ENCODE measurements around the gene MSI2. TPM values are rescaled to one million over a fixed set of nuclear protein-coding genes. Genes with fewer than 3 reads are reported as not detected.
A peak's percentile ranks its signal among the peaks of the same experiment; 100 is the strongest.

The MSI2 gene
- total RNA-seq, 2 experiments from 2014 or later: 38.8 to 39.0 TPM

DNA sequence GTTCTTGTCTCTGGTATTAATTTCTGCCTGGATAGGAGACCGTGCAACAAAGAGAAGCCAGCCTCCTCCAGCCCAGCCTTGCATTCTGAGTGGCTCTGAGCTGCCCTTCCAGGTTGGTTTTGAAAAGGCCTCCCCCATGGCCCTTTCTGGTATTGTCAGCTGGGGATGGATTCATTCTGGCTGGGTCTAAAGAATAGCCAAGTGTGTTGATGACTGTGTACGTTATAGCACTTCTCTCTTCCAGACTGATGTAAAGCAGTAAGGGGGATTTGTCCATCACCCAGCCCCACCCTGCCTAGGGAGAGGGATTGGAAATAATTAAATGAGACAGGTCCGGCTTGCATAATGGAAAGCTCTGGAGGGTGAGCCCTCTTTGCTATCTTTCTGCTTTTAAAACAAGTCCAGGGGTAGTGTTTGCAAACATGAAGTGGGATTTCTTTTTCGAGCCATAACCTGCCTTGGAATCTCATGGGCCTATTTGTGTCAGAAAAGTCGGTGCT is 146.4 kb downstream of the MSI2 start:
- H3K27ac Mint-ChIP-seq: no peak overlapping the region
- H3K4me3 Mint-ChIP-seq: no peak overlapping the region
- no peak for DNase-seq
- H3K9me3 Mint-ChIP-seq: no peaks in the 10 kb centered on the region
- CTCF ChIA-PET: interaction anchor here (2.6 kb wide), 1 partner anchor 160 kb away, joined by 15 read pairs; no protein-coding TSS in a partner anchor
- intact Hi-C loops (cut with micrococcal nuclease): loop anchor here (2.0 to 10.0 kb wide), 2 partner anchors 160 to 272 kb away; no protein-coding TSS in a partner anchor
- H3K27me3 Mint-ChIP-seq (ENCODE audit: low read depth): no peaks in the 10 kb centered on the region
- H3K4me1 Mint-ChIP-seq (ENCODE audit: low read depth): peaks cover 23% of the 10 kb centered on the region
- peaks cover 6% of the 10 kb centered on the region for H3K36me3 Mint-ChIP-seq (ENCODE audit: low read depth)

GRCh38 chr17:57403236-57403635 is 146.9 kb downstream of the MSI2 start:
- H3K4me3 Mint-ChIP-seq: no peak overlapping the region
- CTCF ChIA-PET: no interaction called here
- H3K9me3 Mint-ChIP-seq: no peaks in the 10 kb centered on the region
- intact Hi-C loops (cut with micrococcal nuclease): loop anchor here (2.0 to 10.0 kb wide), 2 partner anchors 160 to 272 kb away; no protein-coding TSS in a partner anchor
- H3K27me3 Mint-ChIP-seq (ENCODE audit: low read depth): no peaks in the 10 kb centered on the region
- peaks cover 6% of the 10 kb centered on the region for H3K36me3 Mint-ChIP-seq (ENCODE audit: low read depth)
- peaks cover 28% of the 10 kb centered on the region for H3K4me1 Mint-ChIP-seq (ENCODE audit: low read depth)
- DNase-seq: no peak
- no peak overlapping the region for H3K27ac Mint-ChIP-seq

DNA sequence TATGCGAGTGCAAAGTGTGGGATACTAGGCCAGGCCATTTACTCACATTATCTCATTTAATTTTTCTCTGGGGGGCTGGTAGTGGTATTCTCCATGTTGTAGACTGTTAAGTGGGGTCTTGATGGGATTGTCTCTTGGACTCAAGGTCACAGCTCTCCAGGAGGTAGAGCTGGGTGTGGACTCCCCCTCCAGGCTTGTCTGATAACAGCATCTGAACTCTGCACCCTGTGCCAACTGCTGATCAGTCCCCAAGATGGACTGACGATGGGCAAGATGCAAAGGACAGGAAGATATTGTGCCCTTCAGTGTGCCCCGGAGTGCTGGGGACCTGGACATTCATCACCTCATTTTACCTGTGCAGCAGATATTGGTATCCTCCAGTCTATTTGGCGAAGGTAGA is 147.8 kb downstream of the MSI2 start:
- CTCF ChIA-PET: interaction anchor here (0.6 to 1.1 kb wide), 3 partner anchors 10 to 162 kb away, joined by 3 read pairs; no protein-coding TSS in a partner anchor
- Mint-ChIP-seq H3K27ac (no peak overlapping the region), H3K27me3 (ENCODE audit: low read depth) (no peaks in the 10 kb centered on the region), H3K9me3 (no peaks in the 10 kb centered on the region), H3K4me3 (no peak overlapping the region), H3K4me1 (ENCODE audit: low read depth) (peaks cover 34% of the 10 kb centered on the region), H3K36me3 (ENCODE audit: low read depth) (peaks cover 6% of the 10 kb centered on the region)
- no peak for DNase-seq
- intact Hi-C loops (cut with micrococcal nuclease): loop anchor here (10.0 kb wide), 1 partner anchor 271 kb away; no protein-coding TSS in a partner anchor

DNA sequence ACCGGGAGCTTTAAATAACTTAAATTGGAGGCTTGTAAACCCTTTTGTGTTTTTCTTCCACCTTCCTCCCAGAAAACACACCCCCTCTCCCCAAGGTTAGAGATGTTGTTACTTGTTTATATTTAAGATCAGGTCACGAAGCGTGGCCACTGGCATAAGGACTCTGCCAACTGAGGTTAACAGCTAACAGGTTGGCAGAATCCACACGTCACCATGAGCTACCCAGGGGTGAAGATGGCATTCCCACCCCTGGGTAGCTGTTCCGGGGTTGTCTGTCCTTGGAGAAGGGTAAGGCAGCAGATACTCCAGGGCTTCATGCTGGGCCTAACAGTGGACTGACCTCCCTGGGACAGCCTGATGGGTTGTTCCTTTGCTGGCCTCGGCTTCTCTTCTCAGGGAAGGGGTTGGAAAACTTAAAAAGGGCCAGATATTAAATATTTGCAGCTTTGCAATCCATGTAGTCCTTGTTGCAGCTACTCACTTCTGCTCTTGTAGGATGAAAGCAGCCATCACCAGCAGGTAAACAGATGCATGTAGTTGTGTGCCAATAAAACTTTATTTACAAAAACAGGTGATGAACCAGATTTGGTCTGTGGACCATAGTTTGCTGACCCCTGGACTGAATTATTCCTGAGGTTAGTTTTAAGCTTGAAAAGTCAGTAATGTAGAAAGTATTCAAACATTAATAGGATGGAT is 148.6 kb downstream of the MSI2 start:
- Mint-ChIP-seq H3K27ac (no peak overlapping the region), H3K27me3 (ENCODE audit: low read depth) (no peaks in the 10 kb centered on the region), H3K36me3 (ENCODE audit: low read depth) (peaks cover 6% of the 10 kb centered on the region), H3K4me3 (no peak overlapping the region), H3K4me1 (ENCODE audit: low read depth) (peaks cover 39% of the 10 kb centered on the region), H3K9me3 (no peaks in the 10 kb centered on the region)
- DNase-seq: no peak
- CTCF ChIA-PET: interaction anchor here (0.6 to 1.1 kb wide), 2 partner anchors 9 to 163 kb away, joined by 3 read pairs; no protein-coding TSS in a partner anchor
- intact Hi-C loops (cut with micrococcal nuclease): loop anchor here (10.0 kb wide), 1 partner anchor 270 kb away; no protein-coding TSS in a partner anchor

DNA sequence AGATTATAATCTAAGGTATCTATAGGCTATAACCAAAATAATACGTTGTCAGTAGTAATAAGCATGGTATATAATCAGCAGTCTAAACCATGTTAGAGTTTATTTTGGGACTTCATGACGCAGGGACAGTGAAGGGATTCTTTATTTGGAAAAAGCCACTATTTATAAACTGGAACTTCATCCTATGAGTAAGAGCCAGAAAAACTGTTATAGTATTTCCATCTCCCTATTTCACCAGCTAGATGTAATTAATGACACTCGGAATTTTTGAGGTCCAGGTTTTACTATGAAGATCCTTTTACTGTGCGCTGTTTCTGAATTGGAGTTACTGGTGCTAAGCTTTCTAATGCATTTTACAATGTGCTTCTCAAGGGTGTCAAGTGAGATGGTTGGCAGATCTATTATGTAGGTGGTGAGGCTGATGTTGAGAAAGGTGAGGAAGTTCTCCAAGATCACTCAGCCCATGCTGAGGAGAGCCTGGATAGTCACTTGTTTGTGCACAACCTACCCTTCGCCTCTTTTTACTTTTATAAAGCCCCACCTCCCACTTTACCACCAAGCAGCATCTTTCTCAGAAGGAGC is 149.3 kb downstream of the MSI2 start:
- Mint-ChIP-seq H3K36me3 (ENCODE audit: low read depth) (peaks cover 6% of the 10 kb centered on the region), H3K27ac (no peak overlapping the region), H3K9me3 (no peaks in the 10 kb centered on the region), H3K27me3 (ENCODE audit: low read depth) (no peaks in the 10 kb centered on the region), H3K4me1 (ENCODE audit: low read depth) (peaks cover 39% of the 10 kb centered on the region), H3K4me3 (no peak overlapping the region)
- DNase-seq: no peak
- CTCF ChIA-PET: no interaction called here
- intact Hi-C loops (cut with micrococcal nuclease): loop anchor here (10.0 kb wide), 1 partner anchor 269 kb away; no protein-coding TSS in a partner anchor

- Mint-ChIP-seq H3K27me3 (ENCODE audit: low read depth) (no peaks in the 10 kb centered on the region), H3K4me3 (no peak overlapping the region), H3K9me3 (no peaks in the 10 kb centered on the region), H3K4me1 (ENCODE audit: low read depth) (peaks cover 39% of the 10 kb centered on the region), H3K36me3 (ENCODE audit: low read depth) (peaks cover 4% of the 10 kb centered on the region), H3K27ac (no peak overlapping the region)
- intact Hi-C loops (cut with micrococcal nuclease): loop anchor here (10.0 kb wide), 1 partner anchor 268 kb away; no protein-coding TSS in a partner anchor
- DNase-seq: peak; percentile 17
- CTCF ChIA-PET: interaction anchor here (0.9 to 2.0 kb wide), 5 partner anchors 10 to 377 kb away, joined by 3 to 8 read pairs (median 4); no protein-coding TSS in a partner anchor
Observed at GRCh38 chr17:57406131-57406980, 150.0 kb downstream of the MSI2 start.

DNA sequence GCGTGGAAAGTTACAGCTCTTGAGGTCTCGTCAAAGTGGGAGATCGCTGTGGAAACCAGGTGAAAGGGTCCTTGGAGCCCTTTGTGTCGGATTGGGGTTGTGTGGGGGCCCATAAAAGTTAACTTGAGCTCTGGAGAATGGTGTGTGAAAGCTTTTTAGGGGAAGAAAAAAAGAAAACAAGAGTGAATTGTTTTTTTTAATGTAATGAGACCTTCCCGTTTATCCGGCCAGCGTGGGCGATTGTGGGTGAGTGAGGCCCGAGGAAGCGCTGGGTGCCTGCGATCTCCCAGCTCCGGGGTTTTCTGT is 150.6 kb downstream of the MSI2 start:
- intact Hi-C loops (cut with micrococcal nuclease): loop anchor here (10.0 kb wide), 1 partner anchor 268 kb away; no protein-coding TSS in a partner anchor
- Mint-ChIP-seq H3K27ac (no peak overlapping the region), H3K4me1 (ENCODE audit: low read depth) (peaks cover 39% of the 10 kb centered on the region), H3K36me3 (ENCODE audit: low read depth) (peaks cover 2% of the 10 kb centered on the region), H3K27me3 (ENCODE audit: low read depth) (no peaks in the 10 kb centered on the region), H3K4me3 (no peak overlapping the region), H3K9me3 (no peaks in the 10 kb centered on the region)
- CTCF ChIA-PET: interaction anchor here (0.9 to 2.0 kb wide), 5 partner anchors 10 to 376 kb away, joined by 3 to 8 read pairs (median 4); no protein-coding TSS in a partner anchor
- peak; percentile 34 for DNase-seq

DNA sequence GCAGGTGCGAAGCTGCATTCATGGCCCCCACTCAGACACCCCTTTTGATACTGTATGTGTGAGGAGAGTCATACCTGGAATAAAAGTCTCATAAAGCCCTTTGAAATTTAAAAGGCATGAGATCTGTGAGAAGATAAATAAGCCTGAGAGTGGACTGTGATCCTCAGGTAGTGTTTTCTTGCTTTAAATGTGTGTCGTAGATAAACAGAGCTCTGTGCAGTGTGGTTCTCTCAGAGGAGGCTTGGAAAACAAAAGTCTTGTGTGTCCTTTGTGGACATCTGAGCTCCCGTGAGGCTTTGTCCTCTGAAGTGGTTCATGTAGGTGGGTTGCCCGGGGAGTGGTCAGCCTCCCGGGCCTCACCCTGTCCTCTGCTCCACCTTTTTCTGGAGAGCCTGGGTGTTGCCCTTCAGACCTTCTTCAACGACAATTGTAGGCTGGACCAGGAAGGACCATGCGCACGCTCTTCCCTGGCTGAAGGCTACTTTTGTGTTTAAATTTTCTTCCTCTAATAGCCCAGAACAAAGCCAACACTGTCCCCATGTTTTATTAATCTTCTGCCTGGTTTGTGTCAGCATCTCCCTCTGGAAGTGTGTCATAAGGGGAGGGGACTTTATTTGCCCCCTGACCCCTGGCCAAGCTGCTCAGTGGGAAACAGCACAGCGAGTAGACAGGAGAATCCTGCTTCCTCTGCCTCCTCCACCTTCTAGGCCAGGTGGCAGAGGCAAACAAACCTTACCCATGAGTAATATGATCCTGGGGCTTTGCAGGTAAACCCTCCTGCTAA is 151.2 kb downstream of the MSI2 start:
- no peaks in the 10 kb centered on the region for H3K27me3 Mint-ChIP-seq (ENCODE audit: low read depth)
- intact Hi-C loops (cut with micrococcal nuclease): loop anchor here (10.0 kb wide), 1 partner anchor 267 kb away; no protein-coding TSS in a partner anchor
- H3K4me3 Mint-ChIP-seq: no peak overlapping the region
- CTCF ChIA-PET: interaction anchor here (0.6 to 2.0 kb wide), 8 partner anchors 9 to 376 kb away, joined by 3 to 9 read pairs (median 4); no protein-coding TSS in a partner anchor
- no peak for DNase-seq
- H3K36me3 Mint-ChIP-seq (ENCODE audit: low read depth): peaks cover 2% of the 10 kb centered on the region
- H3K27ac Mint-ChIP-seq: peak overlapping the region; percentile 21
- H3K9me3 Mint-ChIP-seq: no peaks in the 10 kb centered on the region
- H3K4me1 Mint-ChIP-seq (ENCODE audit: low read depth): peaks cover 39% of the 10 kb centered on the region

DNA sequence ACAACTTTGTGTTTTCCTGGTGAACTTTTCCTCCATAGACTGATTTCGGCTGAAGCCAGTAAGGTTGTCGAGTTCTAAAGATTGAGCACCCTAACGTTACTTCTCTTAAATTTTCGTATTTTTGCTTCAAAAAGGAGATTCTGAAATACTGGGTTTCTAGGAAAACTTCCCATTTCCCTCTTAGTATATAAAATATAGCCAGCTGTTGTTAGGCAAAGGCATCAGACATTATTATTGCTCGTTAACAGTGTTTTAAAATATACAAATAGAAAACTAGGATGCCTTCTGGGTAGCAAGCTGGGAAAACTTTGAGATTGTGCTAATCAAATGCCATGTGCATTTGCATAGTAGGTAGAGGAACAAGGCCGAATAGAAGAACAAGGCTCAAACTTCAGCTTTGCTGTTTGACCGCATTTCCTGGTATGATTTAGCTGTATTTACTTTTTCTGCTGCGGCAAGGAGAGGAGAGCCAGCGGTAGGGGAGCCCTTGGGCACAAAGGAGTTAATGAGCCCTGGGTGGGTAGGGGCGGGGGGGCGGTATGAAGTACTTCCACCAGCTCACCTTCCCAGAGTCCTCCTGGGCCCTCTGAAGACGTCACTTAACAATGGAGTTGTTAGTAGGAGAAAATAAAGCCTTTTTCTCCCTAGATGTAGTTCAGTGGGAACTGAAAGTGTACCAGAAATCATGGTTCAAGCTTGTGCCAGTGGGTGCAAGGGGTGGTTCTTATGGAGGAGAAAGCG is 151.9 kb downstream of the MSI2 start:
- Mint-ChIP-seq H3K27ac (peak overlapping the region; percentile 21), H3K4me3 (no peak overlapping the region), H3K4me1 (ENCODE audit: low read depth) (peaks cover 39% of the 10 kb centered on the region), H3K9me3 (no peaks in the 10 kb centered on the region), H3K36me3 (ENCODE audit: low read depth) (peaks cover under 1% of the 10 kb centered on the region), H3K27me3 (ENCODE audit: low read depth) (no peaks in the 10 kb centered on the region)
- intact Hi-C loops (cut with micrococcal nuclease): loop anchor here (10.0 kb wide), 1 partner anchor 267 kb away; no protein-coding TSS in a partner anchor
- CTCF ChIA-PET: interaction anchor here (1.6 to 2.0 kb wide), 3 partner anchors 32 to 165 kb away, joined by 6 to 9 read pairs (median 8); no protein-coding TSS in a partner anchor
- DNase-seq: peak; percentile 69

- H3K4me1 Mint-ChIP-seq (ENCODE audit: low read depth): peaks cover 37% of the 10 kb centered on the region
- no peak for DNase-seq
- CTCF ChIA-PET: interaction anchor here (0.7 kb wide), 1 partner anchor 128 kb away, joined by 3 read pairs; no protein-coding TSS in a partner anchor
- H3K4me3 Mint-ChIP-seq: no peak overlapping the region
- no peaks in the 10 kb centered on the region for H3K9me3 Mint-ChIP-seq
- H3K27me3 Mint-ChIP-seq (ENCODE audit: low read depth): no peaks in the 10 kb centered on the region
- no peaks in the 10 kb centered on the region for H3K36me3 Mint-ChIP-seq (ENCODE audit: low read depth)
- intact Hi-C loops (cut with micrococcal nuclease): no loop called here
- H3K27ac Mint-ChIP-seq: no peak overlapping the region
Observed at GRCh38 chr17:57410169-57410568, 153.8 kb downstream of the MSI2 start.

All from activated naive CD4-positive, alpha-beta T cell treated with anti-CD3 and anti-CD28 coated beads for 36 hours (primary cell).